Heart left ventricle (tissue), 16 donors: ENCODE measurements around the gene SCFD1. TPM values are rescaled to one million over a fixed set of nuclear protein-coding genes. Genes with fewer than 3 reads are reported as not detected.
A peak's percentile ranks its signal among the peaks of the same experiment; 100 is the strongest.

ENCODE experiments used
- ATAC-seq, 4 donors: fragments of 200-7000 bp; cut with Tn5 transposase; one replicate each; pipeline ENCODE4 v1.9.1; 2020 to 2022; ENCODE audit warnings: moderate library complexity in 4 of 4, mild to moderate bottlenecking in 3 of 4, moderate number of reproducible peaks in 1 of 4
- DNase-seq, 5 donors: peaks; one replicate each; pipeline ENCODE4 v3.0.0-alpha.2; 2020
- H3K27ac ChIP-seq, 12 donors: fragments of 200-600 bp; sonication (generic) in 4 of 12; one replicate each; pipeline versions ENCODE4 v1.5.0 to v1.8.0; 2016 to 2022; ENCODE audit warnings: mild to moderate bottlenecking in 2 of 12
- H3K27me3 ChIP-seq, 9 donors: fragments of 200-600 bp; sonication (generic) in 2 of 9; one replicate each; pipeline versions ENCODE4 v1.5.1 to v1.8.0; 2016 to 2022; ENCODE audit warnings: mild to moderate bottlenecking in 3 of 9
- H3K36me3 ChIP-seq, 9 donors: fragments of 200-600 bp; sonication (generic) in 2 of 9; one replicate each; pipeline versions ENCODE4 v1.5.0 to v1.8.0; 2018 to 2022; ENCODE audit warnings: mild to moderate bottlenecking in 2 of 9
- H3K4me1 ChIP-seq, 12 donors: fragments of 200-600 bp; sonication (generic) in 4 of 12; one replicate each; pipeline versions ENCODE4 v1.5.0 to v1.8.0; 2016 to 2022; ENCODE audit warnings: mild to moderate bottlenecking in 3 of 12
- H3K4me3 ChIP-seq, 12 donors: fragments of 200-600 bp; sonication (generic) in 4 of 12; one replicate each; pipeline versions ENCODE4 v1.5.0 to v1.8.0; 2017 to 2022; ENCODE audit warnings: mild to moderate bottlenecking in 9 of 12, moderate library complexity in 4 of 12
- H3K9me3 ChIP-seq, 12 donors: fragments of 200-600 bp; sonication (generic) in 4 of 12; one replicate each; pipeline versions ENCODE4 v1.5.0 to v1.8.0; 2016 to 2022; ENCODE audit warnings: mild to moderate bottlenecking in 1 of 12
- CTCF ChIP-seq, 12 donors: fragments of 200-600 bp; sonication (generic) in 4 of 12; IDR thresholded peaks; one replicate each; pipeline versions ENCODE4 v1.5.0 to v1.8.0; 2018 to 2022; ENCODE audit warnings: antibody characterized with exemption in 12 of 12, mild to moderate bottlenecking in 5 of 12
- POLR2A ChIP-seq, 2 donors: fragments of 450-650 bp; IDR thresholded peaks; one replicate each; pipeline ENCODE4 v1.6.1; 2017; ENCODE audit warnings: antibody characterized with exemption in 2 of 2, mild to moderate bottlenecking in 2 of 2, moderate library complexity in 2 of 2
- WGBS, 4 donors: extraction: QIAGEN DNeasy Blood & Tissue Kit in 2 of 4; methylation state at CpG; one replicate each; pipeline versions ENCODE4 v1.1.5 to v1.1.7; 2013 to 2018; 5-methylcytosine and 5-hydroxymethylcytosine counted together
- intact Hi-C, 10 donors: fragments of 100-400 bp; cut with DNase I; formaldehyde crosslinking; loops; one replicate each; pipeline versions ENCODE4 v1.11.1 to v1.14.2; 2022
- long read RNA-seq, 3 donors: library from polyadenylated mRNA; unstranded; transcript quantifications; one replicate each; pipeline ENCODE4 v2.0.0, GENCODE V29; 2020 to 2021
- polyA plus RNA-seq, 2 donors: library from polyadenylated mRNA; stranded (reverse); fragments of 200-250 nt; gene quantifications; one replicate each; pipeline ENCODE4 v1.2.3, GENCODE V29; 2013
- total RNA-seq, 9 donors: library from RNA; depleted of rRNA in 2 of 9; stranded (reverse); fragments of >200 nt in 2 of 9; fragmentation: NEBNext Ultra II Directional in 3 of 9; extraction: Animal tissue kit (Norgen Biotek cat#: 25700) in 3 of 9; gene quantifications; one replicate each; pipeline versions ENCODE4 v1.1.0 to v1.2.4, GENCODE V29; 2016 to 2023
- donor health status: ischemic (EF 13 %, LVEDD 7.1; RV severe dilation, severe dysfunction).
- donor health status: healthy with polysubstance abuse.
- donor health status: DM: no; HTN: yes; CAD: no.
- donor health status: DM: no; HTN: no; CAD: no.
- donor health status: ischemic (EF 25% LVEDD 6.9; RV normal size, moderate dysfunction).
- donor health status: ischemic (EF 25% LVEDD 5.7; RV mildly dilated, moderate dysfunction).
- donor health status: healthy.
- donor health status: DM: yes; HTN: yes; CAD: no.
- donor health status: ischemic (EF 35%, LVEDD 5.7; RV mildly dilated, moderate dysfunction).
- donor health status: nonischemic (EF 11% LVEDD 7.7; RV severe dilation, severe dysfunction).
- donor health status: DM: yes; HTN: yes; CAD: no.
- donor health status: PGD.
- donor health status: ischemic (EF 29% LVEDD 5.4; RV normal size, mild dysfunction).
- donor health status: nonischemic (EF 23%, LVEDD 6.1; RV moderate dilation, normal function).

Gene SCFD1
- 10 to 100 TPM; 23.5 to 56.2 (median 41.4) TPM for total RNA-seq
- polyA plus RNA-seq = 10 to 100 TPM; 41.0 to 64.4 TPM
- long read RNA-seq, donor 1, transcript SCFD1-207 (24 exons, 2,058 nt) = minor isoform, 5 of 35 reads
- long read RNA-seq, donor 1, transcript SCFD1-203 (25 exons, 2,359 nt) = major isoform, 19 of 35 reads
- long read RNA-seq, donor 1, partial matches to known transcripts = 7 of 35 reads
- long read RNA-seq, donor 1, other reads (novel, unspliced or antisense) = 4 of 35 reads
- long read RNA-seq, donor 2, transcript SCFD1-203 (25 exons, 2,359 nt) = major isoform, 43 of 77 reads
- long read RNA-seq, donor 2, transcript SCFD1-207 (24 exons, 2,058 nt) = minor isoform, 17 of 77 reads
- long read RNA-seq, donor 2, partial matches to known transcripts = 9 of 77 reads
- long read RNA-seq, donor 2, other reads (novel, unspliced or antisense) = 7 of 77 reads
- long read RNA-seq, donor 3, transcript SCFD1-203 (25 exons, 2,359 nt) = major isoform, 10 of 18 reads
- long read RNA-seq, donor 3, partial matches to known transcripts = 2 of 18 reads
- long read RNA-seq, donor 3, other reads (novel, unspliced or antisense) = 3 of 18 reads

GRCh38 chr14:30621940-30622830 is at the start of gene SCFD1:
Gene SCFD1, plus strand, starts transcription at chr14:30622319. Its CDS starts 20 bp downstream, at chr14:30622339.
- DNase-seq (peak; percentile 93 to 97 (median 96)), ATAC-seq (peak; percentile 100)
- Histone ChIP-seq H3K4me3 (peak within 1 kb of the TSS; percentile 64 to 88 (median 78)), H3K27ac (peak within 1 kb of the TSS; percentile 35 to 92 (median 86)), H3K4me1 (peaks cover 0 to 50% (median 21%) of the 10 kb centered on the region in 12 donors), H3K27me3 (no peaks in the 10 kb centered on the region), H3K36me3 (peaks cover 0 to 5% (median 0%) of the 10 kb centered on the region in 9 donors), H3K9me3 (no peaks in the 10 kb centered on the region)
- TF ChIP-seq CTCF (IDR thresholded peaks at IDR 0.05) (no peak), POLR2A (IDR thresholded peaks at IDR 0.05) (peak; percentile 49 to 94)
- WGBS, 4 donors = 0 to 1% (median 1%) methylated on average over 18 to 35 of the region's 35 CpGs
- intact Hi-C loops = loop anchor here in 1 of 10 donors (5.0 kb wide), 1 partner anchor 65 kb away; the partner anchor contains the start of gene G2E3

- Histone ChIP-seq H3K4me1 (peaks cover 0 to 27% (median 0%) of the 10 kb centered on the region in 12 donors), H3K27me3 (no peaks in the 10 kb centered on the region), H3K4me3 (no peak overlapping the region), H3K27ac (no peak overlapping the region), H3K36me3 (no peaks in the 10 kb centered on the region), H3K9me3 (no peaks in the 10 kb centered on the region)
- TF ChIP-seq POLR2A (IDR thresholded peaks at IDR 0.05) = no peak
- TF ChIP-seq CTCF (IDR thresholded peaks at IDR 0.05) = no peak
- ATAC-seq (no peak), DNase-seq (no peak)
- intact Hi-C loops = no loop called here
- WGBS, 4 donors = 90 to 97% (median 93%) methylated on average over 1 of the region's 1 CpG
These were observed 49.3 kb upstream of the SCFD1 start for GRCh38 chr14:30572771-30573170.

- Histone ChIP-seq H3K9me3 (no peaks in the 10 kb centered on the region), H3K4me3 (no peak overlapping the region), H3K4me1 (peaks cover 0 to 24% (median 0%) of the 10 kb centered on the region in 12 donors), H3K36me3 (no peaks in the 10 kb centered on the region), H3K27ac (no peak overlapping the region), H3K27me3 (no peaks in the 10 kb centered on the region)
- ATAC-seq (no peak), DNase-seq (no peak)
- TF ChIP-seq POLR2A (IDR thresholded peaks at IDR 0.05) = no peak
- TF ChIP-seq CTCF (IDR thresholded peaks at IDR 0.05) = no peak
- intact Hi-C loops = no loop called here
- 80 to 87% (median 86%) methylated on average over 5 of the region's 5 CpGs for WGBS, 4 donors
These were observed 48.8 kb upstream of the SCFD1 start for GRCh38 chr14:30573226-30573814.
